AG10803 (cell line): ENCODE results near the gene FAXDC2.

Experiments
- DNase-seq: peaks from one replicate; pipeline ENCODE4 v3.0.0; 2010; ENCODE audit warnings: low read depth
- H3K4me3 ChIP-seq: 2 replicates; pipeline ENCODE4 v1.5.1; 2011; ENCODE audit warnings: mild to moderate bottlenecking, low read length, control low read depth
- CTCF ChIP-seq: conservative IDR thresholded peaks from 2 replicates; pipeline ENCODE4 v1.5.1; 2011; ENCODE audit warnings: mild to moderate bottlenecking, low read length, control low read depth, inconsistent platforms

The FAXDC2 gene

GRCh38 chr5:154773326-154773725, 77.1 kb downstream of the FAXDC2 start:
- no peak overlapping the region for H3K4me3 ChIP-seq
- TF ChIP-seq CTCF = no peak
- DNase-seq = no peak

- peak; percentile 90 for DNase-seq
- peak; percentile 27 for TF ChIP-seq CTCF
- peak overlapping the region; percentile 31 for H3K4me3 ChIP-seq
Measured at GRCh38 chr5:154771383-154771901, 79.0 kb downstream of the FAXDC2 start.

GRCh38 chr5:154770111-154770510, 80.3 kb downstream of the FAXDC2 start:
- DNase-seq = no peak
- no peak for TF ChIP-seq CTCF
- no peak overlapping the region for H3K4me3 ChIP-seq
